Measurements from ENCODE around the gene MAMDC4. TPM values are rescaled to one million over a fixed set of nuclear protein-coding genes. Genes with fewer than 3 reads are reported as not detected.

The MAMDC4 gene
- total and polyA plus RNA-seq, 2 of the 13 experiments (the other 11 are each of a cell fraction or from before 2014, with no cell fraction given): 6.0 to 6.8 TPM

DNA sequence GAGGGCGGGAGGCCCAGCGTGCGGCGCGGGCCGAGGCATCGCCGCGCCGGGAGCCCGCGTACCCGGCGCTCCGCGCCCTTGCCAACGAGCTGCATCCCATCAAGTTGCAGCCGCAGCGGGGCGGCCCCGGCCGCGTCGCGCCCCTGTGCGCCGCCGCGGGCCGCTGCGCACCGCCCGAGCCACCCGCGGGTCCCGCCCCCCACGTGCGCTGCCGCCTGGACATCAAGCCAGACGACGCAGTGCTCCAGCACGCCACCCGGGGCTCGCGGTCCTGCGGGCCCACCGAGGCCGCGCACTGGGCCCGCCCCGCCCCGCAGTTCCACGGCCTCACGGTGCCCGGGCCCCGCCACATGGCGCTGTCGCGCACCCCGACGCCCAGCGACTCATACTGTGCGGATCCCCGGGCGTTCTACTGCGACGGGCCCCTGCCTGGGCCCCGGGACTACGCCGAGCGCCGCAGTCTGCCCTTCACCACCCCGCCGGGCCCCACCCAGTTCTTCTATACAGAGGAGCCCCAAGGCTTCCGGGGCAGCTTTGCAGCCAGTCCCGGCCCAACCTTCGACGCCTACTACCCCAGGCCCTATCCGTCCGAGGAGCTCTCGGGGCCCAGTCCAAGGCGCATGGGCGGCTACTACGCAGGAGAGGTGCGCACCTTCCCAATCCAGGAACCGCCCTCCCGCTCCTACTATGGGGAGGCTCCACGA lies 7.2 kb upstream of the MAMDC4 start:
- FAIRE-seq (no peak), DNase-seq (ENCODE audit: low spot score) (no peak), ATAC-seq (no peak)
- Histone ChIP-seq H3K9ac (ENCODE audit: insufficient read depth, low read depth, low read length) (no peak overlapping the region), H2AFZ (ENCODE audit: low read length) (no peak overlapping the region), H3K4me1 (ENCODE audit: insufficient read depth, low read length) (peaks cover 36% of the 10 kb centered on the region), H3K27me3 (ENCODE audit: control insufficient read depth in 1 of 2, insufficient read depth in 2 of 2, low read length in 2 of 2) (no peaks in the 10 kb centered on the region; a peak in 1 of 5 replicates), H3K4me3 (replicated peaks in 1 of 3; ENCODE audit: insufficient read depth in 1 of 3, low read depth in 2 of 3, low read length in 3 of 3) (no peak overlapping the region), H3K27ac (ENCODE audit: extremely low read length, insufficient read depth, low read length) (no peak overlapping the region), H4K20me1 (ENCODE audit: insufficient read depth, low read length) (peaks cover 3% of the 10 kb centered on the region; the same call in 1 of the 2 replicates), H3K4me2 (ENCODE audit: low read depth, low read length) (no peak overlapping the region), H3K9me3 (ENCODE audit: low read length) (no peaks in the 10 kb centered on the region), H3K36me3 (replicated peaks in 1 of 2; ENCODE audit: control insufficient read depth in 1 of 2, insufficient read depth in 2 of 2, low read length in 2 of 2) (peaks cover under 1 to 2% of the 10 kb centered on the region in 2 experiments; a peak in 2 of 5 replicates), H3K79me2 (ENCODE audit: insufficient read depth, low read length) (peaks cover 8% of the 10 kb centered on the region)
- POLR2A ChIA-PET: no interaction called here
- in situ Hi-C loops (cut with HindIII; ENCODE audit: extremely low pct_ligation_motif_present, low pct_unique_long_range_greater_than_20kb): loop anchor here (10.0 kb wide), 1 partner anchor 190 kb away; the partner anchor contains the start of gene FUT7
- TF ChIP-seq NCOR1 (IDR thresholded peaks at IDR 0.05; ENCODE audit: borderline replicate concordance, low read length): no peak
- TF ChIP-seq MLXIP (CRISPR knock-in tag; IDR thresholded peaks at IDR 0.05; ENCODE audit: borderline replicate concordance): no peak
- WGBS (ENCODE audit: low lambda C conversion rate): 96% methylated on average over 88 of the region's 88 CpGs
- CTCF ChIA-PET (ENCODE audit: low intra/inter-chr PET ratio, low total read pairs): no interaction called here
- intact Hi-C loops (cut with micrococcal nuclease; ENCODE audit: unreplicated experiment): loop anchor here (5.0 kb wide), 2 partner anchors 37 to 58 kb away; no protein-coding TSS in a partner anchor
- no TSS peak for BruUV-seq (replicated peaks)
